Measurements from ENCODE around the gene KRT38. TPM values are rescaled to one million over a fixed set of nuclear protein-coding genes. Genes with fewer than 3 reads are reported as not detected.

Gene KRT38
- total and polyA plus RNA-seq, 2 of the 8 experiments (the other 6 are each of a cell fraction or from before 2014, with no cell fraction given), result not detected

DNA sequence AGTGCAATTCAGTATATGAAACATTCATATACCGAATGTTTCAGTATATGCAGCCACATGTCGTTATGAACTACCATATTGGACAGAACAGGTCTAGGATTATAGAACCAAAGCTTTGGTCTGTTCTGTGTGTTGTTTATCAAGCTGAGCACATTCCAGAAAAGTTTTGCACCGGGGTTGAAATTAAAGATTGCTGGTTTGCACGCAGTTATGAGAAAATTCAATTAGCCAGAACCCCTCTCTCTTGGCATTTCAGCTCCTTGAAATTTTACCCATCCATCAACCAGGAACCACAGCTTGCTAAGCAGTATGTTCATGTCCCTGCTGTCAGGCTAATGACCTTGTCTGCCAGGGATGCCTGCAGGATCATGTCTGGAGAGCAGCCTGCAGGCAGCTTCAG is 16.9 kb upstream of the KRT38 start:
- H4K91ac ChIP-seq (replicated peaks; ENCODE audit: insufficient read length, low read length), result no peak overlapping the region
- no peaks in the 10 kb centered on the region for H3K36me3 ChIP-seq (ENCODE audit: control insufficient read depth in 2 of 4, insufficient read depth in 4 of 4, low read length in 3 of 4)
- H3K4me1 ChIP-seq (replicated peaks in 1 of 4; ENCODE audit: control insufficient read depth in 3 of 4, insufficient read depth in 4 of 4, low read length in 3 of 4), result no peaks in the 10 kb centered on the region
- DNase-seq (ENCODE audit: low read depth in 1 of 2, low spot score in 2 of 2) (no peak), FAIRE-seq (no peak)
- no peak overlapping the region for H3K14ac ChIP-seq (ENCODE audit: insufficient read length)
- H3K23me2 ChIP-seq (ENCODE audit: low read depth, low read length), result no peaks in the 10 kb centered on the region
- H3K18ac ChIP-seq (ENCODE audit: extremely low read depth, low read length), result no peak overlapping the region
- ChIA-PET POLR2A (ENCODE audit: partially characterized antibody) (no interaction called here), CTCF (ENCODE audit: partially characterized antibody) (interaction anchor here (1.2 to 3.6 kb wide), 8 partner anchors 10 to 596 kb away, joined by 3 to 15 read pairs (median 5); no protein-coding TSS in a partner anchor)
- H4K8ac ChIP-seq (ENCODE audit: extremely low read depth, insufficient read depth, low read length), result no peak overlapping the region
- no peak overlapping the region for H2BK12ac ChIP-seq (ENCODE audit: low read depth, low read length)
- no peak overlapping the region for H3K9ac ChIP-seq (replicated peaks in 1 of 4; ENCODE audit: extremely low read depth in 1 of 4, low read depth in 3 of 4, low read length in 3 of 4)
- H2BK120ac ChIP-seq (replicated peaks; ENCODE audit: low read depth, low read length), result no peak overlapping the region
- H2BK5ac ChIP-seq (ENCODE audit: low read depth, low read length), result no peak overlapping the region
- no peaks in the 10 kb centered on the region for H3K79me1 ChIP-seq (ENCODE audit: low read depth, low read length)
- no peak overlapping the region for H3K4me3 ChIP-seq (ENCODE audit: extremely low read depth in 1 of 4, insufficient read depth in 2 of 4, low read depth in 3 of 4, low read length in 4 of 4)
- H3K9me3 ChIP-seq (ENCODE audit: insufficient read depth in 2 of 2, low read depth in 1 of 2, low read length in 1 of 2), result no peaks in the 10 kb centered on the region
- H3K56ac ChIP-seq (replicated peaks; ENCODE audit: insufficient read length, low read depth, low read length), result no peak overlapping the region
- H2BK20ac ChIP-seq (ENCODE audit: low read length), result no peak overlapping the region
- no peak overlapping the region for H4K5ac ChIP-seq (ENCODE audit: insufficient read length, low read depth, low read length)
- no peak overlapping the region for H3K4ac ChIP-seq (replicated peaks; ENCODE audit: insufficient read length, low read depth, low read length)
- no peak overlapping the region for H3K4me2 ChIP-seq (ENCODE audit: insufficient read depth in 1 of 2, low read depth in 2 of 2, low read length in 2 of 2)
- no peak overlapping the region for H2AFZ ChIP-seq (ENCODE audit: low read length)
- no peak overlapping the region for H2AK5ac ChIP-seq (ENCODE audit: low read depth, low read length)
- no peak overlapping the region for H3K27ac ChIP-seq (ENCODE audit: low read depth, low read length)
- no peak overlapping the region for H2BK15ac ChIP-seq (ENCODE audit: low read length)
- 84% methylated on average over 4 of the region's 4 CpGs; no CpG with 5 or more reads in 1 of the 2 experiments for WGBS, 2 experiments (ENCODE audit: extremely low coverage in 1 of 2, insufficient coverage in 1 of 2, insufficient read length in 1 of 2, insufficient replicate concordance in 2 of 2, low coverage in 1 of 2, low lambda C conversion rate in 2 of 2, missing lambda C conversion rate in 1 of 2)
- no peaks in the 10 kb centered on the region for H3K79me2 ChIP-seq (ENCODE audit: control insufficient read depth in 1 of 2, insufficient read depth in 2 of 2, low read length in 2 of 2)
- H3K23ac ChIP-seq (ENCODE audit: insufficient read length), result no peak overlapping the region
- H3K27me3 ChIP-seq (replicated peaks in 1 of 4; ENCODE audit: control insufficient read depth in 3 of 4, extremely low read depth in 1 of 4, insufficient read depth in 3 of 4, low read length in 3 of 4), result no peaks in the 10 kb centered on the region
- H4K20me1 ChIP-seq (replicated peaks in 1 of 2; ENCODE audit: control insufficient read depth in 1 of 2, insufficient read depth in 2 of 2, low read length in 2 of 2), result no peaks in the 10 kb centered on the region
- TF ChIP-seq SP2 (IDR thresholded peaks at IDR 0.05; ENCODE audit: low read length) (no peak), TBP (IDR thresholded peaks at IDR 0.05; ENCODE audit: low read depth, low read length) (no peak), CEBPB (IDR thresholded peaks at IDR 0.05; ENCODE audit: low read depth, low read length) (no peak), SRF (IDR thresholded peaks at IDR 0.05; ENCODE audit: low read depth, low read length) (no peak), KDM4A (IDR thresholded peaks at IDR 0.05; ENCODE audit: low read depth, low read length, severe bottlenecking) (no peak), TCF12 (IDR thresholded peaks at IDR 0.05; ENCODE audit: low read depth, low read length) (no peak), PHF8 (conservative IDR thresholded peaks at IDR 0.05; ENCODE audit: low read depth, low read length) (no peak), HDAC6 (IDR thresholded peaks at IDR 0.05; ENCODE audit: low read depth, low read length) (no peak)
- TF ChIP-seq, protein P1, sequence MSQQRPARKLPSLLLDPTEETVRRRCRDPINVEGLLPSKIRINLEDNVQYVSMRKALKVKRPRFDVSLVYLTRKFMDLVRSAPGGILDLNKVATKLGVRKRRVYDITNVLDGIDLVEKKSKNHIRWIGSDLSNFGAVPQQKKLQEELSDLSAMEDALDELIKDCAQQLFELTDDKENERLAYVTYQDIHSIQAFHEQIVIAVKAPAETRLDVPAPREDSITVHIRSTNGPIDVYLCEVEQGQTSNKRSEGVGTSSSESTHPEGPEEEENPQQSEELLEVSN (IDR thresholded peaks at IDR 0.05), result no peak

Data from H1 (cell line).